H9 (cell line): Measurements from ENCODE around the gene CALML5. TPM values are rescaled to one million over a fixed set of nuclear protein-coding genes. Genes with fewer than 3 reads are reported as not detected.

ENCODE experiments used
- DNase-seq: peaks from one replicate; pipeline ENCODE4 v3.0.0-alpha.2; 2017
- H2AFZ ChIP-seq: one replicate; pipeline ENCODE4 v1.6.1; 2013; ENCODE audit warnings: mild to moderate bottlenecking, low read length, control low read depth, moderate library complexity
- H2AK5ac ChIP-seq: 2 replicates; pipeline ENCODE4 v1.6.1; 2013; ENCODE audit warnings: low read length, control low read depth, mixed read lengths; ENCODE audit not compliant: insufficient read length
- H2BK120ac ChIP-seq: one replicate; pipeline ENCODE4 v1.6.1; 2013; ENCODE audit warnings: low read depth, mild to moderate bottlenecking, low read length, control low read depth, inconsistent platforms; ENCODE audit not compliant: poor library complexity, severe bottlenecking
- H2BK12ac ChIP-seq: 2 replicates; pipeline ENCODE4 v1.6.1; 2013; ENCODE audit warnings: low read length, control low read depth, mixed read lengths, low read depth; ENCODE audit not compliant: insufficient read length
- H2BK15ac ChIP-seq: 2 replicates; pipeline ENCODE4 v1.6.1; 2013; ENCODE audit warnings: low read depth, low read length, control low read depth
- H2BK20ac ChIP-seq: one replicate; pipeline ENCODE4 v1.6.1; 2013; ENCODE audit warnings: low read depth, mild to moderate bottlenecking, low read length, control low read depth, inconsistent platforms; ENCODE audit not compliant: poor library complexity, severe bottlenecking
- H2BK5ac ChIP-seq: 2 replicates; pipeline ENCODE4 v1.6.1; 2013; ENCODE audit warnings: low read length, control low read depth, mixed read lengths; ENCODE audit not compliant: insufficient read length
- H3K14ac ChIP-seq: 2 replicates; pipeline ENCODE4 v1.6.1; 2013; ENCODE audit warnings: low read length, control low read depth; ENCODE audit not compliant: insufficient read depth
- H3K18ac ChIP-seq: 2 replicates; pipeline ENCODE4 v1.6.1; 2013; ENCODE audit warnings: low read depth, mild to moderate bottlenecking, mixed read lengths, low read length, control low read depth; ENCODE audit not compliant: insufficient read length
- H3K23ac ChIP-seq: 2 replicates; pipeline ENCODE4 v1.6.1; 2013; ENCODE audit warnings: low read length, control low read depth, mixed read lengths, low read depth; ENCODE audit not compliant: insufficient read length
- H3K23me2 ChIP-seq: 2 replicates; pipeline ENCODE4 v1.6.1; 2013; ENCODE audit warnings: low read depth, mild to moderate bottlenecking, mixed read lengths, low read length, control low read depth; ENCODE audit not compliant: insufficient read length, poor library complexity, severe bottlenecking
- H3K27ac ChIP-seq: 2 replicates; pipeline ENCODE4 v1.5.1; 2013; ENCODE audit warnings: low read length, control low read depth, mixed read lengths, low read depth; ENCODE audit not compliant: insufficient read length
- H3K27me3 ChIP-seq: 2 replicates; pipeline ENCODE4 v1.6.1; 2013; ENCODE audit warnings: low read length, control low read depth, inconsistent platforms; ENCODE audit not compliant: insufficient read depth
- H3K4ac ChIP-seq: 2 replicates; pipeline ENCODE4 v1.6.1; 2013; ENCODE audit warnings: low read depth, mild to moderate bottlenecking, control low read depth, inconsistent platforms, low read length, moderate library complexity
- H3K4me1 ChIP-seq: 2 replicates; pipeline ENCODE4 v1.6.1; 2013; ENCODE audit warnings: low read length, control low read depth, inconsistent platforms; ENCODE audit not compliant: insufficient read depth
- H3K4me2 ChIP-seq: 2 replicates; pipeline ENCODE4 v1.6.1; 2013; ENCODE audit warnings: low read length, control low read depth, mixed read lengths; ENCODE audit not compliant: insufficient read length, insufficient read depth
- H3K56ac ChIP-seq: 2 replicates; pipeline ENCODE4 v1.6.1; 2013; ENCODE audit warnings: low read depth, mild to moderate bottlenecking, mixed read lengths, low read length, control low read depth; ENCODE audit not compliant: insufficient read length
- H3K79me1 ChIP-seq: 2 replicates; pipeline ENCODE4 v1.6.1; 2013; ENCODE audit warnings: low read depth, mild to moderate bottlenecking, moderate library complexity, low read length, control low read depth, inconsistent platforms; ENCODE audit not compliant: insufficient read depth, poor library complexity, severe bottlenecking
- H3K79me2 ChIP-seq: 2 replicates; pipeline ENCODE4 v1.6.1; 2013; ENCODE audit warnings: low read length, control low read depth, inconsistent platforms; ENCODE audit not compliant: insufficient read depth
- H3K9ac ChIP-seq: 2 replicates; pipeline ENCODE4 v1.6.1; 2013; ENCODE audit warnings: low read length, control low read depth, mixed read lengths; ENCODE audit not compliant: insufficient read length; ENCODE audit errors: extremely low read depth
- H3K9me3 ChIP-seq: one replicate; pipeline ENCODE4 v1.6.1; 2013; ENCODE audit warnings: low read depth, low read length, inconsistent platforms; ENCODE audit not compliant: control insufficient read depth
- H3T11ph ChIP-seq: one replicate; pipeline ENCODE4 v1.6.1; 2013; ENCODE audit warnings: mild to moderate bottlenecking, low read length, control low read depth, inconsistent platforms
- H4K20me1 ChIP-seq: one replicate; pipeline ENCODE4 v1.6.1; 2013; ENCODE audit not compliant: control insufficient read depth, insufficient read length, insufficient read depth
- H4K5ac ChIP-seq: 2 replicates; pipeline ENCODE4 v1.6.1; 2013; ENCODE audit warnings: low read depth, mild to moderate bottlenecking, mixed read lengths, low read length, control low read depth; ENCODE audit not compliant: insufficient read length
- H4K8ac ChIP-seq: replicated peaks from 2 replicates; pipeline ENCODE4 v1.6.1; 2013; ENCODE audit warnings: low read length, control low read depth, mixed read lengths, low read depth; ENCODE audit not compliant: insufficient read length
- H4K91ac ChIP-seq: 2 replicates; pipeline ENCODE4 v1.6.1; 2013; ENCODE audit warnings: low read depth, mild to moderate bottlenecking, moderate library complexity, mixed read lengths, low read length, control low read depth; ENCODE audit not compliant: insufficient read length
- H3K27ac Mint-ChIP-seq, 3 experiments: 2 replicates in 2 of 3; 3 replicates in 1 of 3; pipeline ENCODE4 v1.8.0; 2020 to 2021; ENCODE audit warnings: mixed read lengths in 3 of 3, mild to moderate bottlenecking in 1 of 3, moderate library complexity in 1 of 3
- H3K27me3 Mint-ChIP-seq: 2 replicates; pipeline ENCODE4 v1.8.0; 2021; ENCODE audit warnings: low read depth, mild to moderate bottlenecking, moderate library complexity, mixed read lengths
- H3K36me3 Mint-ChIP-seq, 3 experiments: 2 replicates in 2 of 3; 3 replicates in 1 of 3; pipeline ENCODE4 v1.8.0; 2020 to 2021; ENCODE audit warnings: low read depth in 3 of 3, mixed read lengths in 3 of 3; ENCODE audit not compliant: insufficient read depth in 1 of 3
- H3K4me1 Mint-ChIP-seq, 2 experiments: 2 replicates each; pipeline ENCODE4 v1.8.0; 2020; ENCODE audit warnings: mixed read lengths in 2 of 2
- H3K4me3 Mint-ChIP-seq, 2 experiments: 2 replicates in 1 of 2; 3 replicates in 1 of 2; pipeline ENCODE4 v1.8.0; 2020 to 2021; ENCODE audit warnings: mild to moderate bottlenecking in 2 of 2, mixed read lengths in 2 of 2, moderate library complexity in 1 of 2
- H3K9me3 Mint-ChIP-seq, 2 experiments: 2 replicates in 1 of 2; 3 replicates in 1 of 2; pipeline ENCODE4 v1.8.0; 2020; ENCODE audit warnings: mild to moderate bottlenecking in 2 of 2, mixed read lengths in 2 of 2, moderate library complexity in 1 of 2
- WGBS: extraction: QIAGEN DNeasy Blood & Tissue Kit; methylation state at CpG from one replicate; pipeline ENCODE4 v1.1.7; 2013; ENCODE audit warnings: missing lambda C conversion rate, low lambda C conversion rate, mixed read lengths; ENCODE audit not compliant: insufficient read length; ENCODE audit errors: extremely low coverage; 5-methylcytosine and 5-hydroxymethylcytosine counted together
- total RNA-seq: library from RNA; stranded (reverse); gene quantifications from 2 replicates; pipeline ENCODE4 v1.2.1, GENCODE V29; 2021
- TF ChIP-seq, protein P1 (sequence below): fragments of 200-600 bp; sonication (generic); conservative IDR thresholded peaks from 3 replicates; pipeline ENCODE4 v1.8.0; 2021; ENCODE audit warnings: antibody characterized with exemption, mild to moderate bottlenecking

The CALML5 gene
- total RNA-seq, 1 experiment from 2014 or later, result not detected

DNA sequence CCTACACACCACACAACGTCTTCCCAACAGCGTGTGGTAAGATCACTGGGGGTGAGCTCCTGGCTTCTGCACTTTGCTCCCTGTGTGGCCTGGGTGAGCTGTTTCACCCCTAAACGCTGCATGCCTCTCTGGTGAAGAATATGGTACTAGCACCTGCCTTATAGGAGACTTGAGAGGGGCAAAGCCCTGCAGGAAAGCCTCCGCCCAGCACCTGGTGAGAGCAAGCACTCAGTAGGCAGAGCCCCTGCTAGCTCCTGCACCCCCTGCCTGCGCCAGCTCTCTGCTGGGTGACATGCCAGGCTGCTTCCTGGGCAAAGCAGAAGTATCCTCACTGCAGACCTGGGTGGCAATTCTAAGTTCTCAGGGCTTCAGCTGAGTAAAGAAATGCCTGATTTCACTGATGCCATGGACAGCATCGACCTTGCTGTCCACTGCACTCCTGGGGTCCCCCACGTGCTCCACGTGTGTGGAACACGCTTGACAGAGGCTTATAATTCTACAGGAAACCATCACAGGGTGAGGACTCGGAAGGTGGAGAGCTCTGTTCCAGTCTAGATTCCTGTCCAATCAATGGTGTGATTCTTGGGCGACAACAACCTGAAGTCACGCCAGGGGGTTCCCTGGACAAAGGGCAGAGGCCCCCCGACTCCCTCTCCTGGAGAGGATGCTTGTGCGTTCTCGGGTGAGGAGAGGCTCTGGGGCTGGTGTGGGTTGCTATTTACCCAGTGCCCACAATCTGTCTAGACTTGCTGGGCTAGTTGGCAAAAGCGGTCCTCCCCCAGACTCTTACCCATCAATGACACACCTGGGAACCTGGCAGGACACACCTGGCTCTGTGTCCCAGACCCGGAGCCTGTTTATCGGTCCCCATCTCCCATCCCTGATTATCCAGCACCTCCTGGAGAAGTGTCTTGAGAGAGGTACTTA lies 5.0 kb upstream of the CALML5 start:
- Mint-ChIP-seq H3K4me1 (peaks cover 4 to 6% of the 10 kb centered on the region in 2 experiments), H3K27ac (no peak overlapping the region), H3K4me3 (no peak overlapping the region), H3K36me3 (no peaks in the 10 kb centered on the region; a peak in 1 of 7 replicates), H3K27me3 (peaks cover 5% of the 10 kb centered on the region), H3K9me3 (no peaks in the 10 kb centered on the region)
- H3K9ac ChIP-seq, result no peak overlapping the region
- H2AK5ac ChIP-seq, result no peak overlapping the region
- H4K8ac ChIP-seq, result peak overlapping the region; percentile 70
- no peak overlapping the region for H2BK15ac ChIP-seq
- no peak overlapping the region for H2BK12ac ChIP-seq
- no CpG with 5 or more reads among the region's 18 CpGs for WGBS
- no peaks in the 10 kb centered on the region for H3K79me1 ChIP-seq
- TF ChIP-seq, protein P1, sequence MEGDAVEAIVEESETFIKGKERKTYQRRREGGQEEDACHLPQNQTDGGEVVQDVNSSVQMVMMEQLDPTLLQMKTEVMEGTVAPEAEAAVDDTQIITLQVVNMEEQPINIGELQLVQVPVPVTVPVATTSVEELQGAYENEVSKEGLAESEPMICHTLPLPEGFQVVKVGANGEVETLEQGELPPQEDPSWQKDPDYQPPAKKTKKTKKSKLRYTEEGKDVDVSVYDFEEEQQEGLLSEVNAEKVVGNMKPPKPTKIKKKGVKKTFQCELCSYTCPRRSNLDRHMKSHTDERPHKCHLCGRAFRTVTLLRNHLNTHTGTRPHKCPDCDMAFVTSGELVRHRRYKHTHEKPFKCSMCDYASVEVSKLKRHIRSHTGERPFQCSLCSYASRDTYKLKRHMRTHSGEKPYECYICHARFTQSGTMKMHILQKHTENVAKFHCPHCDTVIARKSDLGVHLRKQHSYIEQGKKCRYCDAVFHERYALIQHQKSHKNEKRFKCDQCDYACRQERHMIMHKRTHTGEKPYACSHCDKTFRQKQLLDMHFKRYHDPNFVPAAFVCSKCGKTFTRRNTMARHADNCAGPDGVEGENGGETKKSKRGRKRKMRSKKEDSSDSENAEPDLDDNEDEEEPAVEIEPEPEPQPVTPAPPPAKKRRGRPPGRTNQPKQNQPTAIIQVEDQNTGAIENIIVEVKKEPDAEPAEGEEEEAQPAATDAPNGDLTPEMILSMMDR, result no peak
- no peak for DNase-seq
- no peak overlapping the region for H3K4ac ChIP-seq
- H3K27ac ChIP-seq, result no peak overlapping the region
- no peaks in the 10 kb centered on the region for H3K23me2 ChIP-seq
- H3K56ac ChIP-seq, result no peak overlapping the region
- no peaks in the 10 kb centered on the region for H3K79me2 ChIP-seq
- no peak overlapping the region for H3K23ac ChIP-seq
- no peak overlapping the region for H2BK5ac ChIP-seq
- H2BK120ac ChIP-seq, result no peak overlapping the region
- H2AFZ ChIP-seq, result no peak overlapping the region
- no peaks in the 10 kb centered on the region; the same call in 1 of the 2 replicates for H3K4me1 ChIP-seq
- H4K91ac ChIP-seq, result no peak overlapping the region
- H4K5ac ChIP-seq, result no peak overlapping the region
- H3K27me3 ChIP-seq, result no peaks in the 10 kb centered on the region
- no peak overlapping the region for H3T11ph ChIP-seq
- H3K4me2 ChIP-seq, result no peak overlapping the region
- no peaks in the 10 kb centered on the region for H3K9me3 ChIP-seq
- no peak overlapping the region for H2BK20ac ChIP-seq
- H3K18ac ChIP-seq, result no peak overlapping the region
- H3K14ac ChIP-seq, result peak overlapping the region; percentile 23; the same call in 1 of the 2 replicates
- H4K20me1 ChIP-seq, result no peaks in the 10 kb centered on the region
